GM12878 (cell line): ENCODE results near the gene SCGB3A1. TPM values are rescaled to one million over a fixed set of nuclear protein-coding genes. Genes with fewer than 3 reads are reported as not detected.
A peak's percentile ranks its signal among the peaks of the same experiment; 100 is the strongest.

Experiments used
- ATAC-seq: fragments of 200-7000 bp; cut with Tn5 transposase; 3 replicates; pipeline ENCODE4 v1.9.1; 2020; ENCODE audit warnings: mild to moderate bottlenecking, moderate library complexity
- BruUV-seq: library from RNA; stranded (reverse); fragments of 400-500 nt; replicated peaks from 2 replicates; lab custom pipeline; 2021; lab: Mats Ljungman, UMichigan
- CTCF ChIA-PET: fragments of 300-600 bp; sonication (Branson Sonifier 250); formaldehyde crosslinking; extraction: SDS; loops from one replicate; lab custom pipeline; 2021; ENCODE audit warnings: inconsistent platforms; lab: Yijun Ruan, JAX
- POLR2A ChIA-PET: fragments of 350-600 bp; formaldehyde crosslinking; extraction: SDS; loops from one replicate; lab custom pipeline; 2021; ENCODE audit warnings: inconsistent platforms; lab: Charles Lee
- RAD21 ChIA-PET: fragments of 300-600 bp; sonication (Branson Sonifier 250); formaldehyde crosslinking; loops from one replicate; lab custom pipeline; 2023; ENCODE audit warnings: antibody characterized with exemption; ENCODE audit not compliant: unreplicated experiment; lab: Charles Lee
- SMC1A ChIA-PET: fragments of 300-600 bp; sonication (Branson Sonifier 250); formaldehyde crosslinking; loops from one replicate; lab custom pipeline; 2023; ENCODE audit not compliant: unreplicated experiment, uncharacterized antibody; lab: Charles Lee
- DNase-seq: peaks from one replicate; pipeline ENCODE4 v3.0.0-alpha.2; 2011; ENCODE audit warnings: low read depth, low spot score
- FAIRE-seq: peaks from 3 replicates; lab custom pipeline; 2011; peaks lifted over from hg19 to GRCh38; lab: Jason Lieb, UNC
- H2AFZ ChIP-seq: 2 replicates; pipeline ENCODE4 v1.6.0; 2011; ENCODE audit warnings: low read depth, low read length, control low read depth; ENCODE audit not compliant: control insufficient read depth
- H3K27ac ChIP-seq: 2 replicates; pipeline ENCODE4 v1.5.1; 2011; ENCODE audit warnings: control low read depth; ENCODE audit not compliant: control insufficient read depth, insufficient read depth
- H3K27me3 ChIP-seq, 2 experiments: replicated peaks in 1 of 2; 2 replicates each; pipeline versions ENCODE4 v1.6.0 to v1.6.1; 2011; ENCODE audit warnings: low read length in 1 of 2; ENCODE audit not compliant: control insufficient read depth in 2 of 2, insufficient read depth in 2 of 2
- H3K36me3 ChIP-seq, 2 experiments: 2 replicates each; pipeline ENCODE4 v1.5.1; 2011; ENCODE audit warnings: low read length in 1 of 2; ENCODE audit not compliant: control insufficient read depth in 2 of 2, insufficient read depth in 2 of 2
- H3K4me1 ChIP-seq: 2 replicates; pipeline ENCODE4 v1.6.1; 2011; ENCODE audit warnings: mild to moderate bottlenecking, low read length, moderate library complexity, mixed read lengths; ENCODE audit not compliant: control insufficient read depth, insufficient read depth
- H3K4me2 ChIP-seq: 2 replicates; pipeline ENCODE4 v1.6.0; 2011; ENCODE audit warnings: control low read depth; ENCODE audit not compliant: control insufficient read depth, insufficient read depth
- H3K4me3 ChIP-seq: fragments of 200-600 bp; sonication (generic); 2 replicates; pipeline ENCODE4 v1.5.1; 2016
- H3K79me2 ChIP-seq: 2 replicates; pipeline ENCODE4 v1.6.0; 2011; ENCODE audit warnings: low read length; ENCODE audit not compliant: control insufficient read depth, insufficient read depth
- H3K9ac ChIP-seq: 2 replicates; pipeline ENCODE4 v1.8.0; 2011; ENCODE audit warnings: low read length, control low read depth, mixed read lengths; ENCODE audit not compliant: control insufficient read depth, insufficient read depth
- H3K9me3 ChIP-seq: replicated peaks from 3 replicates; pipeline ENCODE4 v1.5.1; 2011; ENCODE audit warnings: mild to moderate bottlenecking, low read length; ENCODE audit not compliant: control insufficient read depth, insufficient read depth
- H4K20me1 ChIP-seq: 2 replicates; pipeline ENCODE4 v1.6.0; 2011; ENCODE audit not compliant: control insufficient read depth, insufficient read depth
- ATF7 ChIP-seq: fragments of 450-650 bp; IDR thresholded peaks from 2 replicates; pipeline ENCODE4 v1.6.1; 2016; ENCODE audit warnings: low read depth, mild to moderate bottlenecking
- MLLT1 ChIP-seq: fragments of 450-650 bp; IDR thresholded peaks from 2 replicates; pipeline ENCODE4 v1.6.1; 2016; ENCODE audit warnings: mild to moderate bottlenecking
- POLR2A ChIP-seq: IDR thresholded peaks from 2 replicates; pipeline ENCODE4 v1.6.1; 2011; ENCODE audit warnings: low read depth, mild to moderate bottlenecking, low read length
- STAT3 ChIP-seq: IDR thresholded peaks from 2 replicates; pipeline ENCODE4 v1.6.1; 2011; ENCODE audit warnings: low read depth, low read length, improper control_type of control experiment
- ZNF217 ChIP-seq: fragments of 450-650 bp; IDR thresholded peaks from 2 replicates; pipeline ENCODE4 v1.6.1; 2017; ENCODE audit warnings: antibody characterized with exemption, mild to moderate bottlenecking
- WGBS: methylation state at CpG from one replicate; pipeline ENCODE4 v1.1.6; 2016; ENCODE audit warnings: low lambda C conversion rate; ENCODE audit not compliant: insufficient replicate concordance, insufficient coverage; ENCODE audit errors: missing lambda C conversion rate; 5-methylcytosine and 5-hydroxymethylcytosine counted together
- in situ Hi-C: fragments of 300-500 bp; cut with MboI; formaldehyde crosslinking; loops from 9 replicates; pipeline ENCODE4 v1.14.3; 2018; ENCODE audit warnings: mixed read lengths
- intact Hi-C: fragments of 100-400 bp; cut with micrococcal nuclease; formaldehyde crosslinking; loops from one replicate; pipeline ENCODE4 v1.14.2; 2022; ENCODE audit not compliant: unreplicated experiment
- polyA plus RNA-seq, 11 experiments: library from polyadenylated mRNA; depleted of rRNA in 4 of 11; unstranded in 6 of 11; stranded (reverse) in 5 of 11; fragments of >200 nt; fragmentation: Nextera tagmentation in 4 of 11; fragmentation: Illumina TruSeq in 1 of 11; extraction: Ambion mirVana in 4 of 11; extraction: Trizol in 1 of 11; gene quantifications; 1 replicate in 1 of 11; 2 replicates in 10 of 11; pipeline versions ENCODE4 v1.2.1 to v1.2.3, GENCODE V29; 2011 to 2016; ENCODE audit warnings: inconsistent platforms in 2 of 11, missing spikeins in 2 of 11, low read depth in 1 of 11
- total RNA-seq, 4 experiments: library from RNA; depleted of rRNA in 3 of 4; stranded (reverse); fragments of >200 nt in 3 of 4; fragmentation: Illumina TruSeq in 1 of 4; extraction: Trizol in 1 of 4; gene quantifications; 2 replicates each; pipeline versions ENCODE4 v1.2.1 to v1.2.3, GENCODE V29; 2013 to 2021

SCGB3A1 gene
- total and polyA plus RNA-seq, 10 of the 15 experiments (the other 5 are each of a cell fraction or from before 2014, with no cell fraction given): 0.46 TPM; not detected in 9

GRCh38 chr5:180594311-180595045 lies 3.2 kb upstream of the SCGB3A1 start:
- no peak overlapping the region for H3K4me2 ChIP-seq
- ATAC-seq (no peak), DNase-seq (no peak), FAIRE-seq (no peak)
- in situ Hi-C loops: no loop called here
- H3K27me3 ChIP-seq: peaks cover 0 to 2% of the 10 kb centered on the region in 2 experiments; a peak in 1 of 4 replicates
- H4K20me1 ChIP-seq: no peaks in the 10 kb centered on the region
- ChIA-PET POLR2A (no interaction called here), CTCF (no interaction called here), SMC1A (no interaction called here), RAD21 (no interaction called here)
- no peaks in the 10 kb centered on the region for H3K79me2 ChIP-seq
- no peaks in the 10 kb centered on the region for H3K4me1 ChIP-seq
- no peaks in the 10 kb centered on the region for H3K36me3 ChIP-seq
- no peak for TF ChIP-seq STAT3
- TF ChIP-seq MLLT1: no peak
- no peak for TF ChIP-seq ZNF217
- TF ChIP-seq ATF7: 0 out of 2 replicates have a peak, but pooled peaks have one; percentile 13
- no peak for TF ChIP-seq POLR2A
- H3K27ac ChIP-seq: no peak overlapping the region
- H3K9me3 ChIP-seq: no peaks in the 10 kb centered on the region
- no peak overlapping the region for H2AFZ ChIP-seq
- no TSS peak for BruUV-seq
- no peak overlapping the region for H3K9ac ChIP-seq
- no peak overlapping the region for H3K4me3 ChIP-seq
- 52% methylated on average over 16 of the region's 17 CpGs for WGBS
- intact Hi-C loops: no loop called here
